ENCODE results near the gene CADM2.

Gene CADM2

GRCh38 chr3:85433319-85433718, 474.5 kb downstream of the CADM2 start:
- DNase-seq (ENCODE audit: low read depth) = no peak
- no peak overlapping the region for H3K4me3 ChIP-seq (ENCODE audit: control insufficient read depth, low read depth, low read length)
- no peak for TF ChIP-seq CTCF (IDR thresholded peaks at IDR 0.05; ENCODE audit: control insufficient read depth, insufficient read depth, low read depth, low read length, missing control alignments)

GRCh38 chr3:85455561-85456200, 496.9 kb downstream of the CADM2 start:
- no peak overlapping the region for H3K4me3 ChIP-seq (ENCODE audit: control insufficient read depth, low read depth, low read length)
- TF ChIP-seq CTCF (IDR thresholded peaks at IDR 0.05; ENCODE audit: control insufficient read depth, insufficient read depth, low read depth, low read length, missing control alignments) = no peak
- no peak for DNase-seq (ENCODE audit: low read depth)

GRCh38 chr3:85474241-85474640, 515.5 kb downstream of the CADM2 start:
- H3K4me3 ChIP-seq (ENCODE audit: control insufficient read depth, low read depth, low read length) = no peak overlapping the region
- DNase-seq (ENCODE audit: low read depth) = no peak
- TF ChIP-seq CTCF (IDR thresholded peaks at IDR 0.05; ENCODE audit: control insufficient read depth, insufficient read depth, low read depth, low read length, missing control alignments) = no peak

GRCh38 chr3:85475346-85475745, 516.6 kb downstream of the CADM2 start:
- DNase-seq (ENCODE audit: low read depth) = no peak
- TF ChIP-seq CTCF (IDR thresholded peaks at IDR 0.05; ENCODE audit: control insufficient read depth, insufficient read depth, low read depth, low read length, missing control alignments) = no peak
- H3K4me3 ChIP-seq (ENCODE audit: control insufficient read depth, low read depth, low read length) = no peak overlapping the region

- no peak overlapping the region for H3K4me3 ChIP-seq (ENCODE audit: control insufficient read depth, low read depth, low read length)
- DNase-seq (ENCODE audit: low read depth) = no peak
- TF ChIP-seq CTCF (IDR thresholded peaks at IDR 0.05; ENCODE audit: control insufficient read depth, insufficient read depth, low read depth, low read length, missing control alignments) = no peak
Observed at GRCh38 chr3:85476891-85477495, 518.2 kb downstream of the CADM2 start.

GRCh38 chr3:85481411-85482212, 522.8 kb downstream of the CADM2 start:
- no peak overlapping the region for H3K4me3 ChIP-seq (ENCODE audit: control insufficient read depth, low read depth, low read length)
- TF ChIP-seq CTCF (IDR thresholded peaks at IDR 0.05; ENCODE audit: control insufficient read depth, insufficient read depth, low read depth, low read length, missing control alignments) = no peak
- DNase-seq (ENCODE audit: low read depth) = no peak
